ENCODE data around the gene ZNF774. TPM values are rescaled to one million over a fixed set of nuclear protein-coding genes. Genes with fewer than 3 reads are reported as not detected.
A peak's percentile ranks its signal among the peaks of the same experiment; 100 is the strongest.

Gene ZNF774
- total RNA-seq, 6 experiments from 2014 or later, result 1.3 to 2.3 (median 2.1) TPM

DNA sequence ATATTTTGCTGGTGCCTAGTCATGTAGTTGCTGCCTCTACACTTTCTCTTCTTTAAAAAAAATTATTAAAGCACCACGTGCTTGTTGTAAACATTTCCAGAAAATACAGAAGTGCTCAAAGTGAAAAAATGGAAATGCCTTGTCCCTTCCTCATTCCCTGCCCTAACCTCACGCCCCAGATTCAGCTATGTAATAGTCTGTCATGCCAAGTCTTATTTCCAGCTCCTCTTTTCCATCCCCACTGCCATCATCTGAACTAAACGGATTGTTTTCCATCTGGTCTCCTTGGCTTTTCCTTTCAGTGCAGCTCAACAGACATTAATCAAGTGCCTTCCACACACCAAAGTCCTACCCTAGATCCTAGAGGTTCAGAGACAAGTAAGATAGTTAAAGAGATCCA lies 15.5 kb downstream of the ZNF774 start:
- peak overlapping the region; percentile 20 for H3K4me3 Mint-ChIP-seq
- peaks cover 37% of the 10 kb centered on the region for H3K4me1 Mint-ChIP-seq (ENCODE audit: low read depth)
- no peaks in the 10 kb centered on the region for H3K36me3 Mint-ChIP-seq (ENCODE audit: low read depth)
- no peaks in the 10 kb centered on the region; the same call in none of the 2 replicates for H3K27me3 Mint-ChIP-seq (ENCODE audit: insufficient read depth)
- TF ChIP-seq, protein P1, sequence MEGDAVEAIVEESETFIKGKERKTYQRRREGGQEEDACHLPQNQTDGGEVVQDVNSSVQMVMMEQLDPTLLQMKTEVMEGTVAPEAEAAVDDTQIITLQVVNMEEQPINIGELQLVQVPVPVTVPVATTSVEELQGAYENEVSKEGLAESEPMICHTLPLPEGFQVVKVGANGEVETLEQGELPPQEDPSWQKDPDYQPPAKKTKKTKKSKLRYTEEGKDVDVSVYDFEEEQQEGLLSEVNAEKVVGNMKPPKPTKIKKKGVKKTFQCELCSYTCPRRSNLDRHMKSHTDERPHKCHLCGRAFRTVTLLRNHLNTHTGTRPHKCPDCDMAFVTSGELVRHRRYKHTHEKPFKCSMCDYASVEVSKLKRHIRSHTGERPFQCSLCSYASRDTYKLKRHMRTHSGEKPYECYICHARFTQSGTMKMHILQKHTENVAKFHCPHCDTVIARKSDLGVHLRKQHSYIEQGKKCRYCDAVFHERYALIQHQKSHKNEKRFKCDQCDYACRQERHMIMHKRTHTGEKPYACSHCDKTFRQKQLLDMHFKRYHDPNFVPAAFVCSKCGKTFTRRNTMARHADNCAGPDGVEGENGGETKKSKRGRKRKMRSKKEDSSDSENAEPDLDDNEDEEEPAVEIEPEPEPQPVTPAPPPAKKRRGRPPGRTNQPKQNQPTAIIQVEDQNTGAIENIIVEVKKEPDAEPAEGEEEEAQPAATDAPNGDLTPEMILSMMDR (IDR thresholded peaks at IDR 0.05), result no peak
- H3K9me3 Mint-ChIP-seq, result no peaks in the 10 kb centered on the region
- DNase-seq, result peak; percentile 51
- peak overlapping the region; percentile 77 for H3K27ac Mint-ChIP-seq

DNA sequence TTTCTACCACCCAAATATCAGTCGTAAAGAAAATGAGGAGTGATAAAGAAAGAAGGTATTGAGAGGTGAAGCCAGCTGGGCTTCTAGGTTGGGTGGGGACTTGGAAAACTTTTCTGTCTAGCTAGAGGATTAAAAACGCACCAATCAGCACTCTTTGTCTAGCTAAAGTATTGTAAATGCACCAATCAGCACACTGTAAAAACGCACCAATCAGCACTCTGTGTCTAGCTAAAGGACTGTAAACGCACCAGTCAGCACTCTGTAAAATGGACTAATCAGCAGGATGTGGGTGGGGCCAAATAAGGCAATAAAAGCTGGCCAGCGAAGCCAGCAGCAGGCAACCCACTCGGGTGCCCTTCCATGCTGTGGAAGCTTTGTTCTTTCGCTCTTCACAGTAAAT lies 23.0 kb downstream of the ZNF774 start:
- Mint-ChIP-seq H3K27me3 (ENCODE audit: insufficient read depth) (no peaks in the 10 kb centered on the region; the same call in none of the 2 replicates), H3K9me3 (peaks cover 8% of the 10 kb centered on the region), H3K4me3 (no peak overlapping the region), H3K27ac (no peak overlapping the region), H3K36me3 (ENCODE audit: low read depth) (peaks cover 10% of the 10 kb centered on the region; the same call in 1 of the 2 replicates), H3K4me1 (ENCODE audit: low read depth) (no peaks in the 10 kb centered on the region)
- no peak for DNase-seq
- TF ChIP-seq, protein P1 (IDR thresholded peaks at IDR 0.05), result no peak

DNA sequence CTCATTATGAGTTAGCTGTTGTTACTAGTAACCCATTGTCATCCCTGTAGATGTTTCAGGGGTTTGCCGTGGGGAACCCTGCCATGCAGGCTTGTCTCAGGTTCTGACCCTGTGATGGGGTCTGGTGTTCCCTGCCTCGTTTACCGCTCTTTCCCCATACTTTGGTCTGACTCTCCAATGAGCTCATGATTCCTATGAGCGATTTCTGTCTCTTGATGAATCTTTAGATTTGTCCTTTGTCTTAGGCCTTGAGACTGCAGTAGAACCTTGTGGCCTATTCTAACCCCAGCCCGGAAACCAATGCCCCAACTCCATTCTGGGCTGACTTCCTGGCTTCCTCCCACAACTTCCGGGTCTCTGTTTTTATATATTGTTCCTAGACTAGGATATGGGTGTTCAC lies 24.7 kb downstream of the ZNF774 start:
- Mint-ChIP-seq H3K4me1 (ENCODE audit: low read depth) (no peaks in the 10 kb centered on the region), H3K9me3 (peaks cover 14% of the 10 kb centered on the region), H3K27ac (no peak overlapping the region), H3K4me3 (no peak overlapping the region), H3K36me3 (ENCODE audit: low read depth) (peaks cover 10% of the 10 kb centered on the region; the same call in 1 of the 2 replicates), H3K27me3 (ENCODE audit: insufficient read depth) (no peaks in the 10 kb centered on the region; the same call in 1 of the 2 replicates)
- no peak for DNase-seq
- TF ChIP-seq, protein P1 (IDR thresholded peaks at IDR 0.05), result no peak

DNA sequence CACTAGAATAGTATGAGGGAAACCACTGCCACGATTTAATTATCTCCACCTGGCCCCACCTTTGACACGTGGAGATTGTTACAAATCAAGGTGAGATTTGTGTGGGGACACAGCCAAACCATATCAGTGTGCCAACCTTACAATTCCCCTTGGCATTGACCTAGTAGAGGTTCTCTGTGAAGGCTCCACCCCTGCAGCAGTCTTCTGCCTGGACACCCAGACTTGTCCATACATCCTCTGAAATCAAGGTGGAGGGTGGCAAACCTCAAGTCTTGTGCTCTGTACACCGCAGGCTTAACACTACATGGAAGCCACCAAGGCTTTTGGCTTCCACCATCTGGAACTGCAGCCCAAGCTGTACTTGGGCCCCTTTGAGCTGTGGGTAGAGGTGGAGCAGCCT lies 27.2 kb downstream of the ZNF774 start:
- H3K27ac Mint-ChIP-seq, result no peak overlapping the region
- no peak overlapping the region for H3K4me3 Mint-ChIP-seq
- H3K27me3 Mint-ChIP-seq (ENCODE audit: insufficient read depth), result no peaks in the 10 kb centered on the region; the same call in 1 of the 2 replicates
- peaks cover 10% of the 10 kb centered on the region; the same call in 1 of the 2 replicates for H3K36me3 Mint-ChIP-seq (ENCODE audit: low read depth)
- H3K9me3 Mint-ChIP-seq, result peaks cover 14% of the 10 kb centered on the region
- H3K4me1 Mint-ChIP-seq (ENCODE audit: low read depth), result no peaks in the 10 kb centered on the region
- TF ChIP-seq, protein P1 (IDR thresholded peaks at IDR 0.05), result no peak
- DNase-seq, result no peak

DNA sequence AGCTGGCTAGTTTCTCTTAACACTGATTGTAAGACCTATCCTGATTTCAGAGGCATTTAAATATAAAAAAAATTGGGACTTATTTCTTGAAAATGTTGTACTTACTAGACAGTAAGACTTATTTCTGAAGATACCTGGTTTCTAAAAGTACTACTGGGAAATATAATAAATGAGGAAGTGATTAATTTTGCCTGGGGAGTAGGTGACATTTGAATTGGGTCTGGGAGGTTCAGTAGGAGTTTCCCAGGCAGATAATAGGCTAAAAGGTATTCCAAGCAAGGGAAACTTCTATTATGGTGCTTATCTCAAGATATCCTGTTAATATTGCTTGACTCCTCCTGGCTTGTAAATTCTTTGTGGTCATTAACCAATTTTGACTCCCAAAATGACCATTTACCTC lies 29.4 kb downstream of the ZNF774 start:
- TF ChIP-seq, protein P1 (IDR thresholded peaks at IDR 0.05), result no peak
- DNase-seq, result no peak
- Mint-ChIP-seq H3K9me3 (peaks cover 14% of the 10 kb centered on the region), H3K27ac (no peak overlapping the region), H3K4me3 (no peak overlapping the region), H3K27me3 (ENCODE audit: insufficient read depth) (no peaks in the 10 kb centered on the region; the same call in 1 of the 2 replicates), H3K36me3 (ENCODE audit: low read depth) (peaks cover 5% of the 10 kb centered on the region; the same call in 1 of the 2 replicates), H3K4me1 (ENCODE audit: low read depth) (peaks cover 2% of the 10 kb centered on the region)
